KG1 (cell line): ENCODE results near the gene SLC13A2.

ENCODE experiments used
- DNase-seq: peaks from one replicate; lab custom pipeline; 2025; lab: John Stamatoyannopoulos, UW

The SLC13A2 gene

DNA sequence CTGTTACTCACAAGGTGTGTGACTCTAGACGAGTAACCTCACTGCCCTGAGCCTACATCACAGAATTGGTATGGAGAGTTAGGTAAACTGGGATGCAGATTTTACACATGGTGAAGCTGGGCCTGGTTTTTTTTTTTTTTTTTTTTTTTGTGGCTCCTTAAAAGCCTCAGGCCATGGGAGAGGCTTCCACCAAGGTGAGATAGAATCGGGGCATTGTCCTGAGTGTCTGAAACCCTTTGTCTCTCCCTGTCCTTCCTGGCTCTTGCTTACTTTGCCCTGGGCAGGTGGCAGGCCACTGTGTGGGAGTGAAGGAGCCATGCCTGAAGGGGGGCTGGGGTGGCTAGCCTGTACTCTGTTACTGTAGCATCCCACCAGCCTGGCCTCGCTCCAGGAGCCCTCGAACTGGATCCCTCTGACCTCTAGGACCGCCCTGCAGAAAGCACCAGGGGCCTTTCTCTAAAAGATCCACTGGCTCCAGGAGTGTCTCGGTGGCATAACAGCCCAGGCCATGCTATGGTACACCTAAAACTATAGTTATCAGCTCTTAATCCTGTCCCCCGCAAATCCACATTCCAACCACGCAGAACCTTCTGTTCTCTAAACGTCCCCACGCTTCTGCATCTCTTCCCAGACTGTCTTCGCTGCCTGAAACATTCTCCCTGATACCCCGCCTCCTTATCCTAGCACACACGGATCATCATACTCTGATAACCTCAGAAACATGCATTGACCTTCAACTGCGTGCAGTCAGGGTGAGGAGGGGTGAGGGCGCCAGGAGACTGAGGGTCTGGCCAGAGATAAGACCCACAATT is 1.7 kb upstream of the SLC13A2 start:
- no peak for DNase-seq

DNA sequence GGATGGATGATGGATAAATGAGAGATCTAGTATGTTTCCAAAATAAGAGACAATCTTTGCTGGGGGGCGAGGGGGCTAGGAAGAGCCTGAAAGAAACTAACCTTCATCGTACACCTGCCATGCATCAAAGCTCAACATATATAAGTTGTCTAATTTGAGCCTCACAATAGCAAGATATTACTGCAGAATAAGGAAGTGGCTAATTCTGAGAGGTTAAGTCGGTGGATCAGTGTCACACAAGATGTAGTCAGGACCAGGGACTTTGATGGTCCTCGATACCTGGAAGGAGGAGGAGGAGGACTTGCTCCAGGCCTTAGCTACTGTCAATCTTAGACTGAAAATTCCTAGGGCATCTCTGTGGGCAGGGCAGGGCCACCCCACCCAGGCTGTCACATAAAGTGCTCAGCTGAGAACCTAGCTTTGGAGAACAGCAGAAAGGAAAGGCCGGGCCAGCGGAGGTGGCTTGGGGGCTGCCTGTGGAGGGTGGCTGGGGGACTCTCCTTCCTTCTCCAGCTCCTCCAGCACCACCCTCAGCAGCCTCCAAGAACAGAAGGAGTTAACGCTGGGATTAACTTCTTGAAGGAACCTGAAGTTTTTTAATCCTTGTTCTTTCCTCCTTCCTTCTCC is 460 bp upstream of the SLC13A2 start:
- DNase-seq: no peak

GRCh38 chr17:28474111-28474531 is 677 bp downstream of the SLC13A2 start:
- DNase-seq: no peak

GRCh38 chr17:28475151-28475900 is 1.9 kb downstream of the SLC13A2 start:
- no peak for DNase-seq

GRCh38 chr17:28476076-28476865 is 2.8 kb downstream of the SLC13A2 start:
- DNase-seq: no peak

DNA sequence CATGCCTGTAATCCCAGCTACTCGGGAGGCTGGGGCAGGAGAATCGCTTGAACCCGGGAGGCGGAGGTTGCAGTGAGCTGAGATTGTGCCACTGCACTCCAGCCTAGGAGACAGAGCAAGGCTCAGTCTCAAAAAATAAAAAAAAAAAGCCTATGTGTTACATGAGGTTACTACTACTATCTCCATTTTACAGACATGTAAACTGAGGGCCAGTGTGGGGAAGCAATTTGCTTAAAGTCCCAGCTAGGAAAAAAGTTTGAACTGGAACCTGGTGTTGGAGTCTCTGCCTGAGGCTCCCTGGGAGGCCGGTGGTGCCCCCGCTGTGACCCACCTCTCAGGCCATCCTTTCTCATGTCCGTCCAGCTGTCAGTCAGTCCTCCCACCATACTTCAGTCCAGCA is 4.5 kb downstream of the SLC13A2 start:
- no peak for DNase-seq

DNA sequence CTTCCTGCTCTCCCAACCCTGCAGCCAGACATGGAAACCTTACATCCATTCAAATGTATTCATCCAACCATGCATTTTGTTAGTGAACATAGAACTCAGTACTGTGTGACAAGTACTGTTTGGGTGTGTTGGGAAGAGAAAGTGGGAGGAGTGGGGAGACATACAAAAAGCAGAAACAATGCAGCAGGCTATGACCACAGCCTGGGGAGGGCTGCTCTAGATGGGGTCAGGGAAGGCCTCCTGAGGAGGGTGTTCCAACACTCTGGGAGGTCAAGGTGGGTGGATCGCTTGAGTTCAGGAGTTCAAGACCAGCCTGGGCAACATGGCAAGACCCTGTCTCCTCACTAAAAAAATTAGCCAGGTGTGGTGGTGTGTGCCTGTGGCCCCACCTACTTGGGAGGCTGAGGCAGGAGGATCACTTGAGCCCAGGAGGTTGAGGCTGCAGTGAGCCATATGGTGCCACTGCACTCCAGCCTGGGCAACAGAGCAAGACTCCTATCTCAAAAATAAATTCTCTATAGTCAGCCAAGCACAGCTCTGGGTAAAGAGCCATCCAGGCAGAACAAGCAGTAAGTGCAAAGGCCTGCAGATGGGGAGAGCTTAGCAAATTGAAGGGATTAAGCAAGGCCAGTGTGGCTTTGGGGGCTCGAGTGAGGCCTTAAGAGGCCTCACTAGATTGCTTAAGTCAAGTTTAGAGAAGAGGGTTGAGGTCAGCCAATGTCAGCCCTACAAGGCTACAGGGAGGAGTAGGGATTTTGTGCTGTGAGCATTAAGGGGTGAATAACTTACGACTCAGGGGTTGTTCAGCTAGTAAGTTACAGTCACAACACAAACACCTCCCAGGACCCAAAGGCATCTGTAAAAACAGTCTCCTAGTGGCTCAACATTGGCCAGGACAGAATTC is 5.5 kb downstream of the SLC13A2 start:
- DNase-seq: no peak

- no peak for DNase-seq
Measured at GRCh38 chr17:28480278-28480677, 6.8 kb downstream of the SLC13A2 start.

- DNase-seq: no peak
Measured at GRCh38 chr17:28480799-28481571, 7.5 kb downstream of the SLC13A2 start.

- DNase-seq: no peak
Measured at GRCh38 chr17:28482551-28483199, 9.2 kb downstream of the SLC13A2 start.

DNA sequence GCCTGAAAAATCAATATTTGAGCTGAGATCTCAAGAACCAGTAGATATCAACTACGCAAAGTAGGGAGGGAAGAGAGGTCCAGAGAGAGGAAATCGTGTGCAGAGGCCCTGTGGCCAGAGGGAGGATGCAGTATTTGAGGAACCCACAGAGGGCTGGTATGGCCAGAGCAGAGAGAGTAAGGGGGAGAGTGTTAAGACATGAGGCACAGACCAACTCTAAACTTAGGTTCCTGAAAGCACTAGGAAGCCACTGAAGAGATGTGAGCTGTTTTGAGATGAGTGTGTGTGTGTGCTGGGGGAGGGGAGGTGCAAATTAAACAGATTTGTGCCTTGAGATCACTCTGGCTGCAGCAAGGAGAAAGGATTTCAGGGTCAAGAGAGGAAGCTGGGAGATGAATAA is 10.9 kb downstream of the SLC13A2 start:
- DNase-seq: no peak

DNA sequence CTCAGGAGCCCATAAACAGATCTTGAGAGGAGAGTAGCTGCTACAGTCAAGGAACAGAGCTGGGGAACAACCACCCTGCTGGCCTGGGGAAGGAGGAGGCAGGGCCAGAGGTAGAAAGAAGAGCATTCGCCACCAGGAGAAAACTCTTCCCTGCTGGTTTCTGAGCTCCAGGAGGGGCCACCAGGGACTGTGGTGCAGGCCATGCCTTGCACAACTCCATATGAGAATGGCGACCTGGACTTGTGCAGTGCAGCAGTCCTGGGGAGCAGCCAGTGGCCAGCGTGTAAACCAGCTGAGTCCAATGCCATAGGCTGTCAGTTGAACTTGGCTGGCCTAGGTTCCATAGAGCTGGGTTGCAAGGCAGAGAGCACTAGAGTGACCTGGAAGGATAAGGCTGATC is 11.6 kb downstream of the SLC13A2 start:
- DNase-seq: no peak

- DNase-seq: no peak
Measured at GRCh38 chr17:28487881-28488532, 14.6 kb downstream of the SLC13A2 start.

- no peak for DNase-seq
Measured at GRCh38 chr17:28488533-28489276, 15.3 kb downstream of the SLC13A2 start.

DNA sequence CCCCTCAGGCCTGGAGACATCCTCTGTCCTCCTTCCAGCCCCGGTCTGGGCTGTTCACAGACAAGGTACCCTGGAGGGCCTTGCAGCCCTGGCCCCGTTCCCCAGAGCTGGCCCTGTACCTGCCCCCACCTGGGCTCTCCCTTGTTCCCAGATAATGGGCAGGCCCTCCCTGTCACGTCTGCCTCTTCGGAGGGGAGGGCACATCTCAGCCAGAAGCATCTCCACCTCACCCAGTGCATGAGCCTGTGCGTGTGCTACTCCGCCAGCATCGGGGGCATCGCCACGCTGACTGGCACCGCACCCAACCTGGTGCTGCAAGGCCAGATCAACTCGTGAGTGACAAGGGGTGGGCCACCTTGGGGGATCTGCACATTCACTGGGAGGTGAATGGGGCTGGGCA is 17.8 kb downstream of the SLC13A2 start:
- DNase-seq: no peak

- no peak for DNase-seq
Measured at GRCh38 chr17:28491860-28492259, 18.4 kb downstream of the SLC13A2 start.

DNA sequence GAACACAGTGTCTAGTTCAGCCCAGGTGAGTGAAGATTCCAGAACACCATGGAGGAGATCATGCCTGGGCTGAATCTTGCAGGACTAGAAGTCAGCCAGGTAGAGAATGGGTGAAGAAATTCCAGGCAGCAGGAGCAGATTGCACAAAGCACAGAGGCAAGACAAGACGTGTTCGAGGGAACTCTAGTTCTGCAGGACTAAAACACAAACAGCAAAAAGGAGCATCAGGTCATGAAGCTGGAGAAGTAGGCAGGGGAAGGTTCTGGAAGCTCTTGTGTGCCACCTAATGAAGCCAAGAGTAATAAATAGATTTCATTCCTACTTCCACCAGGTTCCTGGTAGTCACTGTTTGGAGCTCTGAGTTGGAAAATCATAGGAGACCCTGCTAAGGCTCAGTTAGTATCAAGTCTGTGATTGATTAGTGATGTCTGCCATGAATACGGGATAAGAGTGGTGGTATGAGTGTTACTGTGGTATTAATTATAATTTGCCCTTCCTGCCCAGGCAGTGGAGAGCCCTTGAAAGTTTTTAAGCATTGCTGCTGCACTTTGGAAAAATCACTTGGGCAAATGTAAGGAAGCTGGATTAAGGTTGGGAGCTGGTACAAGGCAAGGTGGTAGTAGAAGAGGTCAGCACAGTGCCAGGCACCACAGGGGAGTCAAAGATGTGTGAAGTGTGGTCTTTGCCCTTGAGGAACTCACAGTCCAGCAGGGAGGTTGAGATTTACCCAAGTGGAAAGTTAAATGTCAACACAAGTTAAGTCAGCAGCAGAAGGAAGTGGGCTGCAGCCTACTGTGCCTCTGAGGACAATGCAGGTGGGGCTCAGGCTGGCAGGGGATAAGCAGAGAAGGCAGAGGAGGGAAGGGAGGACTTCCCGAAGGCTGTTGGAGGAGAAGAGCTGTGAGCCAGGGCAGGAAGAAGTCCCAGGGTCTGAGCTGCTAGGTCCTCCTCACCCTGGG is 19.2 kb downstream of the SLC13A2 start:
- DNase-seq: no peak
